Stimulated activated naive CD4-positive, alpha-beta T cell treated with Interleukin-2 at 50 U/mL for 16 hours (primary cell): ENCODE results near the gene DHRS11.

Experiments
- DNase-seq: peaks from one replicate; lab custom pipeline; 2025; lab: John Stamatoyannopoulos, UW

DHRS11 gene, protein sequence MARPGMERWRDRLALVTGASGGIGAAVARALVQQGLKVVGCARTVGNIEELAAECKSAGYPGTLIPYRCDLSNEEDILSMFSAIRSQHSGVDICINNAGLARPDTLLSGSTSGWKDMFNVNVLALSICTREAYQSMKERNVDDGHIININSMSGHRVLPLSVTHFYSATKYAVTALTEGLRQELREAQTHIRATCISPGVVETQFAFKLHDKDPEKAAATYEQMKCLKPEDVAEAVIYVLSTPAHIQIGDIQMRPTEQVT

DNA sequence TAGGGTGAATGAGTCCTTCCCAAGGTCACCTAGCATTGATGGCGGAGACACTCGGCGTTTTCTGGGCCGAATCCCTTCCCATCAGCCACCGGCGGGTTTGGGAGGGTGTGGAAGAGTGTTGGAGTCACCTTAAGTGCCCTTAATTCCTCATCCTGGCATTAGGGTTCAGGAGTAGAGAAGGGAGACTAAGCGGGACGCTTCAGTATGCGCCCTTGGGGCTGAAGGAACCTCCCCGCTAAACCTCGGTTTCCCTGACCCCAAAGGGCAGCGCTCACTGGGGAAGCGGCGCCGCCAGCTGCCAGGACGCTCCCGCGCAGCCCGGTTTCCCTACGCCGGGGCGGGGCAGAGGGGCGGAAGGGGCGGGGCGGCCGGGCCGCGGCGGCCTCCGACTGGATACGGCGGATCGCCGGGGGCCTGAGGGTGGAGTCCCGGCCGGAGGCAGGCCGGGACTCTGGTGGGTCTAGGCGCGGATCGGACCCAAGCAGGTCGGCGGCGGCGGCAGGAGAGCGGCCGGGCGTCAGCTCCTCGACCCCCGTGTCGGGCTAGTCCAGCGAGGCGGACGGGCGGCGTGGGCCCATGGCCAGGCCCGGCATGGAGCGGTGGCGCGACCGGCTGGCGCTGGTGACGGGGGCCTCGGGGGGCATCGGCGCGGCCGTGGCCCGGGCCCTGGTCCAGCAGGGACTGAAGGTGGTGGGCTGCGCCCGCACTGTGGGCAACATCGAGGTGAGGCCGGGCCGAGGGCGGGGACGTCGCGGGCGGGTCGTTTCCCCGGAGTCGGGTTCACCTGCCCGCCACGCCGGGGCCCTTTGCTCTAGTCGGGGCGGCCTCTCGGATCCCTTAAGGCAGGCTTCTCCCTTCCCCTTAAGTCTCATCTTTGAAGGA is at the start of gene DHRS11:
Gene DHRS11 (plus strand): TSS at position 446 of the 882 bp plus-strand sequence. CDS start 131 bp downstream, at position 577.
- DNase-seq: peak; percentile 75

GRCh38 chr17:36542755-36543154 is 48.9 kb upstream of the DHRS11 start:
- no peak for DNase-seq

- DNase-seq: peak; percentile 10
Measured at GRCh38 chr17:36544044-36544306, 47.7 kb upstream of the DHRS11 start.

- peak; percentile 95 for DNase-seq
Measured at GRCh38 chr17:36544307-36545076, 47.2 kb upstream of the DHRS11 start, which contains the start of gene GGNBP2. GGNBP2 (plus strand) TSS chr17:36544919; CDS start chr17:36545725, 806 bp downstream.

DNA sequence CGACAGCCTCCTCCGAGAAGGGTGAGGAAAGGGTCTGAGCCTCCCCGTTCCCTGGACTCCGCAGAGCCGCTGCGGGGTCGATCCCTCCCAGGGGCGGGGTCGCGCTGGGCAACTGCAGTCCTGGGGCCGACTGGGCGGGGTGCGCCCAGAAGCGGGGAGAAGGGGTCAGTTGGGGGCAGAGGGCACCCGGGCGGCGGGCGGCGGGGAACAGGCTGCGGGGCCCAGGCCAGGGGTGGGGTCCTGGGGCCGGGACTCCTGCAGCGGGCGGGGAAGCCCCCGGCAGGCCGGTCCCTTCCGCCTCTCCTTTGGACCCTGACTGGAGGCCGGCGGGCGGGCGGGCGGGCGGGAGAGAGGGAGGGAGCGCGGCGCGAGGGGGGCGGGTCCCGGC is 46.6 kb upstream of the DHRS11 start:
- DNase-seq: no peak

GRCh38 chr17:36545465-36546417 is 45.9 kb upstream of the DHRS11 start:
- DNase-seq: peak; percentile 96

DNA sequence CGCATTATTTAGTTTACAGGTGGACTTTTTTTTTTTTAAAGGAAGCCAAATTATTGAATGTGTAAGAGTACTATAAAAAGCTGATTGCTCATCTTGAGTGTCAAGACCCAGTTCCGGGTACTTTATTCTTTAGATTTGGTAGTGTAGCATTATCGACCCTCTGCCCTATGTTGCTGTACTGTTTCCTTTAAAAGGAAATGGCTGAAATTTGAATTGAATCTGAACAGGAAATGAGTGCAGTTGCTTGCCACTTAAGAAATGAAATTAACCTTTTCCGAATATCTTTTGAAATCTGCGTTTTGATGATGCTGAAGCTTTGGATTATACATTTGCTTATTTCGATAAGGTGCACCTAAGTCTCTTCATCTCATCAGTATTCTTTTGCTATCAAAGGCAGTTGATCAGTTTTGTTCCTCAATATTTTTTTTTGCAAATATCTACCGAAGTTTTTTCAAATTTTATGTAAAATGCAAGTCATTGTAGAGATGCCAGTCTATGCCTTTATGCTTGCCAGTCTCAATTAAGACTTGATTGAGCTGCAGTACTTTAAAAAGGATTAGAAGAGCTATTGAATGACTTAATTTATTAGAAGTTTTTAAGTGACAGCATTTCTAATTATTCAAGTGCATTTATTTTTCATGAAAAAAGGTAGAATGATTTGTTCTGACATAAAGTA is 45.1 kb upstream of the DHRS11 start:
- DNase-seq: no peak

DNA sequence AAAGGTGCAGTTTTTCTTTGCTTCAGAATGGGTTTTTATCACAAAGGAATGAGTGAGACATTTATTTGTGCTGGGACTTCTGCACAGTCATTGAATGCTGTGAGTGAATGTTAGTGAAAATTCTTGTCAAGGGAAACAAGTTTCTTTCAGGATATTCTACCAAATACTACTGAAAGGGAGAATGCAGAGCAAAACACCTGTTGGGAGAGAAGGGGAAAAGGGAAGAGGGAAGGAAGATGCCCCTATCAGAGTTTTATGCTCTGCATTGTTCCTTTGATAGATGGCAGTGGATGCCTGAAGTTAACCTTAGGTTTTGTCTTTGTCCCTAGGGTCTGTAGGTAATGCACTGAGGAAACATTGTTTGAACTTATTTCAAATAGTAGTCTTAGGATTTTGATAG is 43.9 kb upstream of the DHRS11 start:
- no peak for DNase-seq

DNA sequence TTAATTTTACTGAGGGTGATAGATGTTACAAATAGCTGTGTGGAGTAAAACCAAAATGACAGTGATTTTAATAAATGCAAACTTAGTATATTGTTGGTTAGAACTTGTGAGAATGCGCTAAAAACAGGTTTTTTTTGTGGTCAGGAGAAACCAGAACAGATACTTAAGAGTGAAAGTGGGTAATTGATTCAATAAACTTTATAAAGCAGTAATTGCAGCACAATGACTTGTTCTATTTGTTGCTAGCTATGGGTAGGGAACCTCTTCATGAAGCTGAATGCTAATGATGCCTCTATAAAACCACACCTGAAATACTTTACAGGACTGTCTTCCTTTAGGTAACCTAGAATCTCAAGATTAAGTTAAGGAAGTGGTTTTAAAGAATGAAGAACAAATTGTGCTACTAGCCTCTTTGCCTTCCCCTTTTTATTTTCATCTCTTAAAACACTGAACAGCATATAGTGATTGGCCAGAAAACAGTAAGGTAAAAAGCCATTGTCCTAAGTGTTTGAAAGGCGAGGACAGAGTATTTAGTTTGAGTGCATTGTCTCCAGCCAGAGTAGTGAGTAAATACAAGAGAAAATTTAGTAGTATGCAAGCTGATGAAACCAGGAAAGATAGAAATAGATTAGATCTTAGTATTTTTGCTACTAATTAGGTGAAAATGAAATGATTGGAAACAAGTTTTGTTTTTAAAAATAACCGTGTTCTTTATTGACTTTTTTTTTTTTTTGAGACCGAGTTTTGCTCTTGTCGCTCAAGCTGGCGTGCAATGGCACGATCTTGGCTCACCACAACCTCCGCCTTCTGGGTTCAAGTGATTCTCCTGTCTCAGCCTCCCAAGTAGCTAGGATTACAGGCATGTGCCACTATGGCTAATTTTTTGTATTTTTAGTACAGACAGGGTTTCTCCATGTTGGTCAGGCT is 40.9 kb upstream of the DHRS11 start:
- no peak for DNase-seq

GRCh38 chr17:36553459-36553858 is 38.2 kb upstream of the DHRS11 start:
- DNase-seq: no peak

DNA sequence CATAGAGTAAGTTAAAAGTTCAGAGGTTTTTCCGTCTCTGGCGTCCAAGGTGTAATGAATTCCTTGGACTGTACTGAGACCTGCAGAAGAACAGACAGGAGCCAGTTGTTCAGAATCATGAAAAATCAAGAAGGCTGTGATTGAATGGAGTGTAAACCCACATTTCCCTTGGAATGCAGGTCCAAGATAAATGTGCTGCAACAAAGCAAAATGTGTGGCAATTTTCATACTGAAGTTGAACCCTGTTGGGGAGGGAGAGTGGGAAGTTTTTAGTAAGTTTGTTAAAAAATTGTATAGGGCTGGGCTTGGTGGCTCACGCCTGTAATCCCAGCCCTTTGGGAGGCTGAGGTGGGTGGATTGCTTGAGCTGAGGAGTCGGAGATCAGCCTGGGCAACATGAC is 25.6 kb upstream of the DHRS11 start:
- DNase-seq: no peak

DNA sequence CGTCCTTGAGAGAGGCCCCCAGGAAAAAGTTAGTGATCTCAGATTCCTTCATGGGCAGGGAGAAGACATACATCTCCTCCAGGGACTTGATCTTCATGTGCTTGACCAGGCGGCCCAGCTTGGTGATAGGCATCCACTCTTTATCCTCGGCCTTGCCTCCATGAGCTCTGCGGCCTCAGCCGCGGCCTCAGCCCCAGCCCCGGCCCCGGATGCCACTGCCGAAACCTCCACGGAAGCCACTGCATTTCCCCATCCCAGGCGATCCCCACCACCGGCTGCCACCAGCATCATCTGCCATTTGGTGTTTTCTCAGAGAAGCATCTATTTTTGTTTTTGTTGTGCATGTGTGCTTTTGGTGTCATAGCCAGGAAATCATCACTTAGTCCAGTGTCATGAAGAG is 16.7 kb upstream of the DHRS11 start:
- DNase-seq: no peak

DNA sequence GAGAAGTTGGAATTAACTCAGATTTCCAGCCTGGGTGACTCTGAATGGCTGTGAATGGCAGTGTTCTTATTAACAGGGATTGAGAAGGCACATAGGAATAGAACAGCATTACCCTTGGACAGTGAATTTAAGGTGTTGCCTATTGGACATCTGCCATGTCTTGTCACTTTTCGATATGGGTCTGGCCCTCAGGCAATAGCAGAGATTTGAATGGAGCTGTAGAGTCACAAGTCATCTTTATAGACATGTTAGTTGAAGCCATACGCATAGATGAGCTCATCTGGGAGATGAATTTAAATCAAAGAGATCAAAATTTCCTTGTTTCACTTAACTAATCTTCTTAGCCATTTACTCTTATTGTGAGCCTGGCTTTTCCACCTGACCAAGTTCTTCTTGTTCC is 14.9 kb upstream of the DHRS11 start:
- no peak for DNase-seq

GRCh38 chr17:36578671-36579070 is 13.0 kb upstream of the DHRS11 start:
- DNase-seq: no peak

DNA sequence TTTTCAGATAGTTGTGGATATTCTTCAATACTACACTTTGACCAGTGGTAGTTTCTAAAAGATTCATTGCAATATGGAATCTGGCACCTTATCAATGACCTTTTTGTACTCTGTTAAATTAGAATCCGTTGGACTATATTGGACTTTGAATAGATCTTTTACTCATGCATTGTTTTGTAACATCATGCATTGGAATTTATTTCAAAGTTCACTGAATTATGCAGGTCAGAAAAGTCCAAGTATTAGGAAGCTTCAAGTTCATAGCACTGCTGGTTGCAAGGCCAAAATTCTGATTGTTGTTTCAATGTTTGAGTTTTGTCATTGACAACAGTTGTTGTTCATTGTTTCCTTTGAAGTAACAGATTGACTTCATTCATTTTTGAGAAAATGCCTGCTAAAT is 7.9 kb upstream of the DHRS11 start:
- DNase-seq: no peak

GRCh38 chr17:36586138-36586537 is 5.5 kb upstream of the DHRS11 start:
- no peak for DNase-seq

DNA sequence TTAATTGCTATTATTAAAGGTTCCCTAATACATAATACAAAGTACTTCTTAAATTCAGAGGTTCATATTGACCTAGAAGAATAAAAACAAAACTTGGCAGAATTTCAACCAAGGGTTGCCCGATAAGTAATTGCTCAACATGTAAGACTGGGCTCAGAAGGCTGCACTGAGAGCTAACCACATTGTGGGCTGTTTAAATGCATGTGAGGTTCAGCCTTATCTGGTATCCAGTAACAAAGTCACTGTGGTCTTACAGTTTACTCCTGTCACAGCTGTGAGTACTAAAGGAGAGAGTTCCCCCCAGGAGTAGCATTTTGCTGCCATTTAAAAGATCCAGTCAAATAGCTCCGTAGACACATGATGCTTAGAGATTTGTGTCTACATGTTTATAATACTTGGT is 1.6 kb upstream of the DHRS11 start:
- no peak for DNase-seq

- DNase-seq: no peak
Measured at GRCh38 chr17:36592316-36592715, 637 bp downstream of the DHRS11 start.

DNA sequence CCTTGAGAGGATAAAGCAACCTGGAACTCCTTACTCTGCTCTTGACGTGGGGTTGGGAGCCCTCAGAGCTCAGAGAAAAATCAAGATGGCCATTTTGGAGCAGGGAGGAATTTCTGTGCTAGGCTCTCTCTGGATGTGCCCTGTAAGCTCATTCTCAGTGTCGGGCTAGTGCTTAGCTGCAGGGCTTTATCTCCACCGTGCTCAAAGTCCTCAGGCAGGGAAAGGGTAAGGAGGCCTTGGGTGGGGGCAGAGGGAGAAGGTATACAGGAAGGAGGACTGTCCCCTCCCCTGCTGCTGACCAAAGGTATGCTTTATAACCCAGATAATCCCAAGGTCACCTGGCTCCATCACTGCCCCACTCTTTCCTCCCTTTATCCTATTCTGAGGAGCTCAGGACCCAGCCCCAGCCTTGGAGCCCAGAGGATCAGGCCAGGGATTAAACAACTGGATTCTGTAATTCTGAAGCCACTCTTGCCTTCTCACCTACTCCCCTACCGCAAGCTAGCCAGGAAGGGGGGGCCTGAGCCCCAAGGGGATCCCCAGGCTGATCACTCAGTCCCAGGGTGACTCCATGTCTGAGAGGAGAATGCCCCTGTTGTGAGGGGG is 1.1 kb downstream of the DHRS11 start:
- no peak for DNase-seq
